H9 (cell line): ENCODE results near the gene ACOT13. TPM values are rescaled to one million over a fixed set of nuclear protein-coding genes. Genes with fewer than 3 reads are reported as not detected.

ENCODE experiments used
- total RNA-seq: library from RNA; stranded (reverse); gene quantifications from 2 replicates; pipeline ENCODE4 v1.2.1, GENCODE V29; 2021

Gene ACOT13
- total RNA-seq, 1 experiment from 2014 or later = 38.0 TPM

Other genes with a start within 250 kb of the ACOT13 start
- gene GPLD1, start 177.5 kb upstream of the ACOT13 start, total RNA-seq = 7.5 and 8.0 TPM in 2 replicates
- 5.2 and 5.4 TPM in 2 replicates for gene ALDH5A1, start 172.1 kb upstream of the ACOT13 start, total RNA-seq
- 0.28 and 0.31 TPM in 2 replicates for gene KIAA0319, start 20.9 kb upstream of the ACOT13 start, total RNA-seq
- gene TDP2, start 178 bp upstream of the ACOT13 start, total RNA-seq = 54.7 and 55.6 TPM in 2 replicates
- gene C6orf62, start 52.1 kb downstream of the ACOT13 start, total RNA-seq = 125 TPM in 2 replicates
- gene GMNN, start 107.9 kb downstream of the ACOT13 start, total RNA-seq = 106 and 110 TPM in 2 replicates
- gene ARMH2, start 131.8 kb downstream of the ACOT13 start, total RNA-seq = not detected in 2 replicates